Measurements from ENCODE around the gene CHRNA7. TPM values are rescaled to one million over a fixed set of nuclear protein-coding genes. Genes with fewer than 3 reads are reported as not detected.

CHRNA7 gene
- total RNA-seq, 1 donor from 2014 or later, result 1.5 TPM

DNA sequence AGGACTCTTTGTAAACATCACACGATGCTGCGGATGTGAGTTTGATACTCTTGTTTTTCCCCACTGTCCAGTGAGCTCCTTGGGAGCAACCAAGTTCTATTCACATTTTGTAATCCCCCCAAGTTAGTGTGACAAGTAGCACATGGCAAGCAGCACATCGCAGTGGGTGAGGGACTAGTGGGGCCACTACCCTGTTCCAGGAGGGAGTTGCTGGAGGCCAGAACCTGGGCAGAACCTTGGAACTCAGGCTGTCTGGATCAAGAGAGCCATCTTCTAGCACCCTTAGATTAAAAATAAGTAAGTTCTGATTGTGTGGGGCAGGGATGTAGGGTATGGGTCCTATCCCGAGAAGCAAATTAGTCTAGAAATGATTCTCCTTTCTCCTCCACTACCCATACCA is 91.7 kb downstream of the CHRNA7 start:
- Histone ChIP-seq H3K9ac (ENCODE audit: low read length) (no peak overlapping the region), H3K27me3 (ENCODE audit: insufficient read depth, low read length) (no peaks in the 10 kb centered on the region), H2AFZ (ENCODE audit: low read depth, low read length) (no peak overlapping the region), H3K79me2 (ENCODE audit: insufficient read depth, low read length) (no peaks in the 10 kb centered on the region), H3K9me3 (ENCODE audit: insufficient read depth, low read depth, low read length) (no peaks in the 10 kb centered on the region), H3K4me3 (ENCODE audit: insufficient read depth, low read depth, low read length) (no peak overlapping the region), H4K20me1 (ENCODE audit: insufficient read depth, low read length) (no peaks in the 10 kb centered on the region), H3K4me1 (ENCODE audit: insufficient read depth, low read length) (no peaks in the 10 kb centered on the region), H3K4me2 (ENCODE audit: low read length) (no peak overlapping the region), H3K27ac (ENCODE audit: low read depth, low read length) (no peak overlapping the region), H3K36me3 (ENCODE audit: insufficient read depth, low read length) (no peaks in the 10 kb centered on the region)
- Mint-ChIP-seq H3K4me1 (ENCODE audit: low read depth, unreplicated experiment) (no peaks in the 10 kb centered on the region), H3K27me3 (ENCODE audit: low read depth, unreplicated experiment) (peaks cover 10% of the 10 kb centered on the region), H3K27ac (ENCODE audit: unreplicated experiment) (no peak overlapping the region), H3K4me3 (ENCODE audit: unreplicated experiment) (no peak overlapping the region), H3K36me3 (ENCODE audit: low read depth, unreplicated experiment) (no peaks in the 10 kb centered on the region), H3K9me3 (ENCODE audit: unreplicated experiment) (no peaks in the 10 kb centered on the region)
- DNase-seq (ENCODE audit: low read depth), result no peak
- FAIRE-seq, result no peak
- TF ChIP-seq EZH2 (IDR thresholded peaks at IDR 0.05; ENCODE audit: insufficient read depth, low read length), result no peak
- TF ChIP-seq, protein P1, sequence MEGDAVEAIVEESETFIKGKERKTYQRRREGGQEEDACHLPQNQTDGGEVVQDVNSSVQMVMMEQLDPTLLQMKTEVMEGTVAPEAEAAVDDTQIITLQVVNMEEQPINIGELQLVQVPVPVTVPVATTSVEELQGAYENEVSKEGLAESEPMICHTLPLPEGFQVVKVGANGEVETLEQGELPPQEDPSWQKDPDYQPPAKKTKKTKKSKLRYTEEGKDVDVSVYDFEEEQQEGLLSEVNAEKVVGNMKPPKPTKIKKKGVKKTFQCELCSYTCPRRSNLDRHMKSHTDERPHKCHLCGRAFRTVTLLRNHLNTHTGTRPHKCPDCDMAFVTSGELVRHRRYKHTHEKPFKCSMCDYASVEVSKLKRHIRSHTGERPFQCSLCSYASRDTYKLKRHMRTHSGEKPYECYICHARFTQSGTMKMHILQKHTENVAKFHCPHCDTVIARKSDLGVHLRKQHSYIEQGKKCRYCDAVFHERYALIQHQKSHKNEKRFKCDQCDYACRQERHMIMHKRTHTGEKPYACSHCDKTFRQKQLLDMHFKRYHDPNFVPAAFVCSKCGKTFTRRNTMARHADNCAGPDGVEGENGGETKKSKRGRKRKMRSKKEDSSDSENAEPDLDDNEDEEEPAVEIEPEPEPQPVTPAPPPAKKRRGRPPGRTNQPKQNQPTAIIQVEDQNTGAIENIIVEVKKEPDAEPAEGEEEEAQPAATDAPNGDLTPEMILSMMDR (IDR thresholded peaks at IDR 0.05; ENCODE audit: insufficient read depth, low read depth, low read length), result no peak

DNA sequence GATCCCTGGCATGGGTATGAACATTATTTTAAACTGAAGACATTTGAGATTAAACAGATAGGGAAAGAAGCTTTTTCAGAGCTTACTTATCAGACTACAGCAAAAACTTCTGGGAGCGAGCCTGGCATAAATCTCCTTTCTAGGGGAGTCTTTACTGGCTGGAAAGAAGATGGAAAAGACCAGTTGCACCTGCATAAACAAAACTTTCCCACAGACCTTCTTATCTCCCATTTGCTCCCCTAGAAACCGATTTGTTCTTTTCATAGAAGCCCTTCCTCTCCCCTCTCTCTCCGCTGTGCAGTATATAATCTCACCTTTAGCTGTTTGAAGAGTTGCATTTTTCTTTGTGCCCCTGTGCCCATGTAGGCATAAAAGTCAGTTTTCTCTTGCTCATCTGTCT is 93.2 kb downstream of the CHRNA7 start:
- FAIRE-seq, result no peak
- H3K27ac Mint-ChIP-seq (ENCODE audit: unreplicated experiment), result no peak overlapping the region
- no peaks in the 10 kb centered on the region for H3K4me1 ChIP-seq (ENCODE audit: insufficient read depth, low read length)
- no peak overlapping the region for H3K9ac ChIP-seq (ENCODE audit: low read length)
- no peaks in the 10 kb centered on the region for H4K20me1 ChIP-seq (ENCODE audit: insufficient read depth, low read length)
- no peak for DNase-seq (ENCODE audit: low read depth)
- no peaks in the 10 kb centered on the region for H3K27me3 ChIP-seq (ENCODE audit: insufficient read depth, low read length)
- no peaks in the 10 kb centered on the region for H3K9me3 Mint-ChIP-seq (ENCODE audit: unreplicated experiment)
- H3K4me2 ChIP-seq (ENCODE audit: low read length), result no peak overlapping the region
- H3K27ac ChIP-seq (ENCODE audit: low read depth, low read length), result no peak overlapping the region
- no peaks in the 10 kb centered on the region for H3K79me2 ChIP-seq (ENCODE audit: insufficient read depth, low read length)
- no peak overlapping the region for H3K4me3 Mint-ChIP-seq (ENCODE audit: unreplicated experiment)
- no peaks in the 10 kb centered on the region for H3K4me1 Mint-ChIP-seq (ENCODE audit: low read depth, unreplicated experiment)
- peaks cover 5% of the 10 kb centered on the region for H3K27me3 Mint-ChIP-seq (ENCODE audit: low read depth, unreplicated experiment)
- no peaks in the 10 kb centered on the region for H3K36me3 Mint-ChIP-seq (ENCODE audit: low read depth, unreplicated experiment)
- TF ChIP-seq EZH2 (IDR thresholded peaks at IDR 0.05; ENCODE audit: insufficient read depth, low read length), result no peak
- TF ChIP-seq, protein P1 (IDR thresholded peaks at IDR 0.05; ENCODE audit: insufficient read depth, low read depth, low read length), result no peak
- H2AFZ ChIP-seq (ENCODE audit: low read depth, low read length), result no peak overlapping the region
- H3K36me3 ChIP-seq (ENCODE audit: insufficient read depth, low read length), result no peaks in the 10 kb centered on the region
- H3K4me3 ChIP-seq (ENCODE audit: insufficient read depth, low read depth, low read length), result no peak overlapping the region
- no peaks in the 10 kb centered on the region for H3K9me3 ChIP-seq (ENCODE audit: insufficient read depth, low read depth, low read length)

DNA sequence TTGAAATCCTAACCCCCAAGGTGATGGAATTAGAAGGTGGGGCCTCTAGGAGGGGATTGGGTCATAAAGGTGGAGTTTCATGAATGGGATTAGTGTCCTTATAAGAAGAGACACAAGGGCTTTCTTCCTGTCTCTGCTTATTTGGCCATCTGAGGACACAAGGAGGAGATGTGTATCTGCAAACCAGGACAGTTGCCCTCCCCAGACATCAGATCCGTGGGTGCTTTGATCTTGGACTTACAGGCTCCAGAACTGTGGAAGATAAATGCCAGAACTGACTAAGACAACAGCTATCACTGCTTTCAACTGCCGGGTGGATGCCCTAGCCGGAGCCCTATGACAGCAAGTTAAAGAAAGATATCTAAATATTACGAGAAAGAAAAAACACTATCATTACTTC is 94.4 kb downstream of the CHRNA7 start:
- Histone ChIP-seq H3K4me2 (ENCODE audit: low read length) (no peak overlapping the region), H3K27ac (ENCODE audit: low read depth, low read length) (no peak overlapping the region), H2AFZ (ENCODE audit: low read depth, low read length) (no peak overlapping the region), H3K9me3 (ENCODE audit: insufficient read depth, low read depth, low read length) (no peaks in the 10 kb centered on the region), H3K27me3 (ENCODE audit: insufficient read depth, low read length) (no peaks in the 10 kb centered on the region), H3K36me3 (ENCODE audit: insufficient read depth, low read length) (no peaks in the 10 kb centered on the region), H3K4me1 (ENCODE audit: insufficient read depth, low read length) (no peaks in the 10 kb centered on the region), H3K79me2 (ENCODE audit: insufficient read depth, low read length) (no peaks in the 10 kb centered on the region), H3K4me3 (ENCODE audit: insufficient read depth, low read depth, low read length) (no peak overlapping the region), H4K20me1 (ENCODE audit: insufficient read depth, low read length) (no peaks in the 10 kb centered on the region), H3K9ac (ENCODE audit: low read length) (no peak overlapping the region)
- no peaks in the 10 kb centered on the region for H3K36me3 Mint-ChIP-seq (ENCODE audit: low read depth, unreplicated experiment)
- H3K4me3 Mint-ChIP-seq (ENCODE audit: unreplicated experiment), result no peak overlapping the region
- no peak overlapping the region for H3K27ac Mint-ChIP-seq (ENCODE audit: unreplicated experiment)
- no peak for TF ChIP-seq EZH2 (IDR thresholded peaks at IDR 0.05; ENCODE audit: insufficient read depth, low read length)
- TF ChIP-seq, protein P1 (IDR thresholded peaks at IDR 0.05; ENCODE audit: insufficient read depth, low read depth, low read length), result no peak
- DNase-seq (ENCODE audit: low read depth), result no peak
- H3K27me3 Mint-ChIP-seq (ENCODE audit: low read depth, unreplicated experiment), result no peaks in the 10 kb centered on the region
- H3K4me1 Mint-ChIP-seq (ENCODE audit: low read depth, unreplicated experiment), result no peaks in the 10 kb centered on the region
- no peaks in the 10 kb centered on the region for H3K9me3 Mint-ChIP-seq (ENCODE audit: unreplicated experiment)
- FAIRE-seq, result no peak
